ENCODE measurements around the gene NOTUM. TPM values are rescaled to one million over a fixed set of nuclear protein-coding genes. Genes with fewer than 3 reads are reported as not detected.

The NOTUM gene
- total RNA-seq, 1 donor from 2014 or later = 5.9 TPM

GRCh38 chr17:81998212-81998611 is 37.2 kb upstream of the NOTUM start:
- no peaks in the 10 kb centered on the region for H3K9me3 Mint-ChIP-seq
- DNase-seq (ENCODE audit: low spot score in 2 of 2, unreplicated experiment in 2 of 2) = no peak
- H3K4me1 Mint-ChIP-seq = peaks cover 11% of the 10 kb centered on the region
- peak overlapping the region; percentile 55 for H3K27ac Mint-ChIP-seq
- no peak overlapping the region for H3K4me3 Mint-ChIP-seq
- peaks cover 6% of the 10 kb centered on the region for H3K36me3 Mint-ChIP-seq
- no peak for TF ChIP-seq CTCF (IDR thresholded peaks at IDR 0.05; ENCODE audit: unreplicated experiment)
- H3K27me3 Mint-ChIP-seq (ENCODE audit: low read depth) = no peaks in the 10 kb centered on the region

GRCh38 chr17:81996757-81997441 is 35.9 kb upstream of the NOTUM start:
- H3K9me3 Mint-ChIP-seq = no peaks in the 10 kb centered on the region
- H3K27me3 Mint-ChIP-seq (ENCODE audit: low read depth) = no peaks in the 10 kb centered on the region
- no peak for DNase-seq (ENCODE audit: low spot score in 2 of 2, unreplicated experiment in 2 of 2)
- peaks cover 6% of the 10 kb centered on the region for H3K36me3 Mint-ChIP-seq
- peaks cover 14% of the 10 kb centered on the region for H3K4me1 Mint-ChIP-seq
- no peak overlapping the region for H3K27ac Mint-ChIP-seq
- no peak for TF ChIP-seq CTCF (IDR thresholded peaks at IDR 0.05; ENCODE audit: unreplicated experiment)
- H3K4me3 Mint-ChIP-seq = no peak overlapping the region

GRCh38 chr17:81996232-81996756 is 35.3 kb upstream of the NOTUM start:
- Mint-ChIP-seq H3K27me3 (ENCODE audit: low read depth) (no peaks in the 10 kb centered on the region), H3K27ac (no peak overlapping the region), H3K9me3 (no peaks in the 10 kb centered on the region), H3K36me3 (peaks cover 6% of the 10 kb centered on the region), H3K4me1 (peaks cover 19% of the 10 kb centered on the region), H3K4me3 (no peak overlapping the region)
- no peak for DNase-seq (ENCODE audit: low spot score in 2 of 2, unreplicated experiment in 2 of 2)
- TF ChIP-seq CTCF (IDR thresholded peaks at IDR 0.05; ENCODE audit: unreplicated experiment) = no peak

DNA sequence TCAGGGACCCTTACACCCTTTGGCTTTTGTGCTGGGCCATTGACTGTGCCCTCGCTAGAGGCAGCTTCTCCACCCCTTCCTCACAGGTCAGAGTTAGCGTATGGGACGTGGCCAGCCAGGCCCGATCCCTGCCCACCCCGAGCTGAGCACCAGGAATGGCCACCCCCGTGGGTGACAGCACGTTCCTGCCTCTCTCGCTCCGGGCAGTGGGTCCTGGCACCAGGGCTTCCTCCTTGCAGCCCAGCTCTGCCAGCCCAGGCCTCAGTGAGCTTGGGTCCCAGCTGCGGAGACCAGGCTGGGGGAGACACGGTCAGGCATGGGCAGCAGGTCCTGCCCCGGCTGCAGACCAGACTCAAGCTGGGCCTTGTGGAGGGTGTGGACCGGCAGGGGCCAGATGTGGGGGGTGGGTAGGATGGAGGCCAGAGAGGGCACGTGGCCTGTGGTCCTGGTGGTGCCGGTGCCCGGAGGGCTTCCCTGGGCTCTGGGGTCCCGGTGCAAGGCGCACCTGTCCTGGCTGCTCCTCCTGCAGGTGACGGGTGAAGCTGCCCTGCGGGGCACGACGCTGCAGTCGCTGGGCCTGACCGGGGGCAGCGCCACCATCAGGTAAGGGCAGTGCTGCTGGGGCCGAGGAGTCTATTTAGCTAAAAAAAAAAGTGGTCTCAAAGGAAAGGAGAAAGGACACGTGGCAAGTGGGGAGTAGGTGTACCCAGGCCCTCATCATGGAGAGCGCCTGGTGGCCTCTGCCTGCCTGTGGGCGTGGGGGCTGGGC is 34.7 kb upstream of the NOTUM start:
- no peaks in the 10 kb centered on the region for H3K9me3 Mint-ChIP-seq
- no peaks in the 10 kb centered on the region for H3K27me3 Mint-ChIP-seq (ENCODE audit: low read depth)
- H3K4me3 Mint-ChIP-seq = no peak overlapping the region
- peaks cover 8% of the 10 kb centered on the region for H3K36me3 Mint-ChIP-seq
- TF ChIP-seq CTCF (IDR thresholded peaks at IDR 0.05; ENCODE audit: unreplicated experiment) = no peak
- peaks cover 21% of the 10 kb centered on the region for H3K4me1 Mint-ChIP-seq
- H3K27ac Mint-ChIP-seq = no peak overlapping the region
- DNase-seq (ENCODE audit: low spot score in 2 of 2, unreplicated experiment in 2 of 2) = peak in 1 of 2 experiments; percentile 13

- Mint-ChIP-seq H3K27ac (no peak overlapping the region), H3K27me3 (ENCODE audit: low read depth) (no peaks in the 10 kb centered on the region), H3K4me3 (no peak overlapping the region), H3K4me1 (peaks cover 18% of the 10 kb centered on the region), H3K36me3 (peaks cover 12% of the 10 kb centered on the region), H3K9me3 (no peaks in the 10 kb centered on the region)
- TF ChIP-seq CTCF (IDR thresholded peaks at IDR 0.05; ENCODE audit: unreplicated experiment) = no peak
- peak in 1 of 2 experiments; percentile 14 for DNase-seq (ENCODE audit: low spot score in 2 of 2, unreplicated experiment in 2 of 2)
Measured at GRCh38 chr17:81994593-81995462, 33.8 kb upstream of the NOTUM start.

All from mesothelial cell of epicardium (in vitro differentiated cells).